Neural cell (in vitro differentiated cells): Measurements from ENCODE around the gene HTR3A.

ENCODE experiments used
- CTCF ChIP-seq: fragments of 450-650 bp; IDR thresholded peaks from 2 replicates; pipeline ENCODE4 v1.5.1; 2014; ENCODE audit warnings: antibody characterized with exemption, mild to moderate bottlenecking, moderate library complexity; ENCODE audit not compliant: poor library complexity, severe bottlenecking
- EP300 ChIP-seq: fragments of 450-650 bp; conservative IDR thresholded peaks from 2 replicates; pipeline ENCODE4 v1.6.1; 2014; ENCODE audit warnings: antibody characterized with exemption, mild to moderate bottlenecking, moderate library complexity; ENCODE audit not compliant: poor library complexity, severe bottlenecking
- EZH2 ChIP-seq: fragments of 200-600, 300-800 bp; shearing (Covaris generic), sonication (generic); IDR thresholded peaks from 2 replicates; pipeline ENCODE4 v1.6.1; 2014; ENCODE audit warnings: antibody characterized with exemption, low read length, borderline replicate concordance, mild to moderate bottlenecking; ENCODE audit not compliant: insufficient read depth, poor library complexity, severe bottlenecking
- POLR2AphosphoS5 ChIP-seq: IDR thresholded peaks from 2 replicates; pipeline ENCODE4 v1.6.1; 2012
- RAD21 ChIP-seq: fragments of 450-650 bp; conservative IDR thresholded peaks from 2 replicates; pipeline ENCODE4 v1.6.1; 2014; ENCODE audit warnings: antibody characterized with exemption, mild to moderate bottlenecking, moderate library complexity
- REST ChIP-seq: IDR thresholded peaks from 2 replicates; pipeline ENCODE4 v1.6.1; 2012; ENCODE audit warnings: borderline replicate concordance
- SMC3 ChIP-seq: fragments of 450-650 bp; conservative IDR thresholded peaks from 2 replicates; pipeline ENCODE4 v1.6.1; 2014; ENCODE audit warnings: antibody characterized with exemption, mild to moderate bottlenecking, moderate library complexity; ENCODE audit not compliant: poor library complexity
- TAF1 ChIP-seq: IDR thresholded peaks from 2 replicates; pipeline ENCODE4 v1.6.1; 2012; ENCODE audit warnings: low read depth

GRCh38 chr11:114019574-114019973, 44.7 kb downstream of the HTR3A start:
- TF ChIP-seq CTCF (no peak), REST (no peak), EP300 (no peak), SMC3 (no peak), POLR2AphosphoS5 (no peak), EZH2 (no peak), RAD21 (no peak), TAF1 (no peak)
